K562 (cell line): ENCODE measurements around the gene ARHGAP35. TPM values are rescaled to one million over a fixed set of nuclear protein-coding genes. Genes with fewer than 3 reads are reported as not detected.
A peak's percentile ranks its signal among the peaks of the same experiment; 100 is the strongest.

Experiments used
- ADNP ChIP-seq: fragments of 200-800 bp; sonication (Bioruptor generic); IDR thresholded peaks from 2 replicates; pipeline ENCODE4 v1.6.1; 2016; ENCODE audit warnings: missing genetic modification characterization, missing compliant biosample characterization
- ATF1 ChIP-seq, 2 experiments: fragments of 450-650 bp in 1 of 2; IDR thresholded peaks; 2 replicates each; pipeline ENCODE4 v1.6.1; 2016; ENCODE audit warnings: missing compliant biosample characterization in 1 of 2, missing genetic modification characterization in 1 of 2
- CBFA2T3 ChIP-seq: fragments of 450-650 bp; IDR thresholded peaks from 2 replicates; pipeline ENCODE4 v1.6.1; 2017
- CREBBP ChIP-seq: IDR thresholded peaks from one replicate; pipeline ENCODE4 v1.6.1; 2012; ENCODE audit warnings: low read depth, mild to moderate bottlenecking, control low read depth, inconsistent platforms, low read length
- EHMT2 ChIP-seq: fragments of 450-650 bp; IDR thresholded peaks from 2 replicates; pipeline ENCODE4 v1.6.1; 2018; ENCODE audit warnings: antibody characterized with exemption
- FIP1L1 ChIP-seq: fragments of 200-400 bp; formaldehyde crosslinking; IDR thresholded peaks from 2 replicates; pipeline ENCODE4 v1.6.1; 2018; ENCODE audit warnings: mild to moderate bottlenecking, low read depth, low read length; ENCODE audit not compliant: poor library complexity, severe bottlenecking
- GATAD2A ChIP-seq: fragments of 450-650 bp; IDR thresholded peaks from 2 replicates; pipeline ENCODE4 v1.6.1; 2017
- HMG20A ChIP-seq: fragments of 450-650 bp; formaldehyde crosslinking; conservative IDR thresholded peaks from 2 replicates; pipeline ENCODE4 v1.4.0; 2020; ENCODE audit warnings: mild to moderate bottlenecking, mixed read lengths
- KAT8 ChIP-seq: fragments of 450-650 bp; IDR thresholded peaks from 2 replicates; pipeline ENCODE4 v1.6.1; 2016; ENCODE audit warnings: low read depth, mild to moderate bottlenecking
- MCM3 ChIP-seq: fragments of 450-650 bp; IDR thresholded peaks from 2 replicates; pipeline ENCODE4 v1.6.1; 2016
- MECOM ChIP-seq: fragments of 250-450 bp; sonication (Bioruptor Pico); IDR thresholded peaks from 2 replicates; pipeline ENCODE4 v1.8.0; 2022; ENCODE audit warnings: inconsistent platforms
- NFE2 ChIP-seq: IDR thresholded peaks from 2 replicates; pipeline ENCODE4 v1.6.1; 2014; ENCODE audit warnings: antibody characterized with exemption, low read depth
- POLR2A ChIP-seq: fragments of 450-650 bp; conservative IDR thresholded peaks from 2 replicates; pipeline ENCODE4 v1.6.1; 2016
- RHOXF2B ChIP-seq: fragments of 250-450 bp; sonication (Bioruptor Pico); conservative IDR thresholded peaks from 2 replicates; pipeline ENCODE4 v1.5.1; 2021
- TBP ChIP-seq: optimal IDR thresholded peaks from 2 replicates; pipeline ENCODE3; 2011; ENCODE audit warnings: low read depth, low read length, improper control_type of control experiment
- ZEB2 ChIP-seq: fragments of 450-650 bp; IDR thresholded peaks from 2 replicates; pipeline ENCODE4 v1.6.1; 2016
- ZFX ChIP-seq: sonication (generic); formaldehyde crosslinking; IDR thresholded peaks from 2 replicates; pipeline ENCODE4 v1.8.0; 2022; ENCODE audit warnings: mild to moderate bottlenecking, missing genetic modification reagents, moderate library complexity
- ZSCAN29 ChIP-seq: fragments of 450-650 bp; IDR thresholded peaks from 2 replicates; pipeline ENCODE4 v1.6.1; 2017
- polyA plus RNA-seq, 8 experiments: library from polyadenylated mRNA; depleted of rRNA in 4 of 8; stranded (reverse) in 5 of 8; unstranded in 3 of 8; fragments of >200 nt; fragmentation: Nextera tagmentation in 2 of 8; fragmentation: Illumina TruSeq in 1 of 8; extraction: Ambion mirVana in 2 of 8; extraction: Trizol in 1 of 8; gene quantifications; 2 replicates each; pipeline versions ENCODE4 v1.2.1 to v1.2.3, GENCODE V29; 2011 to 2014; ENCODE audit warnings: inconsistent platforms in 1 of 8, missing spikeins in 1 of 8
- total RNA-seq, 7 experiments: library from RNA; depleted of rRNA in 6 of 7; stranded (reverse); fragments of >200 nt in 6 of 7; fragmentation: Illumina TruSeq in 2 of 7; extraction: Trizol in 2 of 7; gene quantifications; 2 replicates each; pipeline versions ENCODE4 v1.2.1 to v1.2.3, GENCODE V29; 2011 to 2021; ENCODE audit warnings: low replicate concordance in 1 of 7
- TF ChIP-seq, protein P1 (sequence below): fragments of 250-450 bp; sonication (Bioruptor Pico); IDR thresholded peaks from 2 replicates; pipeline ENCODE4 v1.4.0; 2020; ENCODE audit warnings: mild to moderate bottlenecking, moderate library complexity
- TF ChIP-seq, protein P2 (sequence below): sonication (generic); formaldehyde crosslinking; IDR thresholded peaks from 2 replicates; pipeline ENCODE4 v1.9.0; 2022; ENCODE audit warnings: mild to moderate bottlenecking, missing genetic modification reagents
- TF ChIP-seq, protein P3 (sequence below): fragments of 450-650 bp; formaldehyde crosslinking; IDR thresholded peaks from 2 replicates; pipeline ENCODE4 v1.4.0; 2022; ENCODE audit warnings: missing genetic modification characterization
- TF ChIP-seq, protein P4 (sequence below): sonication (generic); formaldehyde crosslinking; IDR thresholded peaks from 2 replicates; pipeline ENCODE4 v1.8.0; 2023; ENCODE audit warnings: mild to moderate bottlenecking, missing genetic modification reagents
- TF ChIP-seq, protein P5 (sequence below): fragments of 450-650 bp; IDR thresholded peaks from 2 replicates; pipeline ENCODE4 v1.7.1; 2018; ENCODE audit warnings: mild to moderate bottlenecking, low read depth; ENCODE audit not compliant: partially characterized antibody

The ARHGAP35 gene
- total and polyA plus RNA-seq, 9 of the 15 experiments (the other 6 are each of a cell fraction or from before 2014, with no cell fraction given): 0.27 to 26.4 (median 10.2) TPM

DNA sequence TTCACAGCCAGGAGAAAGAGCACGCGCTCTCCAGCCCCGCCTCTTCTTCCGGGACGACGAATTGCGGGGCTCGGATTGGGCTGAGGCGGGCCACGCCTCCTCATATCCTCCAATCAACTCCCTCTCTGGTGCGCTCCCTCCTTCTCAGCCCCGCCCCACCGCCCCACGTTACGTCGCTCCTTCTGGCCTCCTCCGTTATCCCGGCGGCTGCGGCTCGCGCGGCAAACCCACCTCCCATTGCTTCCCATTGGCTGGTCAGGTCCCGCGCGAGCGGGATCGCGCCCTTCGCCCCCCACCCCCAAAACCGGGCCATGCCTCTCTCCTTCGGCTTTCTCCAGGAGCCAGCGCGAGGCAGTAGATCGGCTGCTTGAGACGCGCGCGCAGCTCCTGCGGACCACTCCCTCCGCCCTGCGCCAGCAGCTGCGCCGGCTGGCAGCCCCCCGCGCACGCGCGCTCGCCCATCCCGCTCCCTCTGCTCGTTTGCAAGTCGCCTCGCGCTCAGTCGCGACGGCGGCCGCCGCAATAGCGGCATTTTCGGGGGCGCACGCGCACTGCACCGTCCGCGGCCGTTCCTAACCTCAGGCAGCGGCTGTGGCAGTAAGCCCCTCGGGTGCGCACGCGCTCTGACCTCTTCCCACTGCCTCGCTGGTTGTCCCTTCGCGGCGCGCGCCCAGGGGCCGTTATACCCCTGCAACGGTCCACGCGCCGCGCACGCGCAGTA is 512 bp upstream of the ARHGAP35 start (continued):
- TF ChIP-seq, protein P1, sequence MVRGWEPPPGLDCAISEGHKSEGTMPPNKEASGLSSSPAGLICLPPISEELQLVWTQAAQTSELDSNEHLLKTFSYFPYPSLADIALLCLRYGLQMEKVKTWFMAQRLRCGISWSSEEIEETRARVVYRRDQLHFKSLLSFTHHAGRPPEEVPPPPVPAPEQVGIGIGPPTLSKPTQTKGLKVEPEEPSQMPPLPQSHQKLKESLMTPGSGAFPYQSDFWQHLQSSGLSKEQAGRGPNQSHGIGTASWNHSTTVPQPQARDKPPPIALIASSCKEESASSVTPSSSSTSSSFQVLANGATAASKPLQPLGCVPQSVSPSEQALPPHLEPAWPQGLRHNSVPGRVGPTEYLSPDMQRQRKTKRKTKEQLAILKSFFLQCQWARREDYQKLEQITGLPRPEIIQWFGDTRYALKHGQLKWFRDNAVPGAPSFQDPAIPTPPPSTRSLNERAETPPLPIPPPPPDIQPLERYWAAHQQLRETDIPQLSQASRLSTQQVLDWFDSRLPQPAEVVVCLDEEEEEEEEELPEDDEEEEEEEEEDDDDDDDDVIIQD (CRISPR knock-in tag): 0 out of 2 replicates have a peak, but pooled peaks have one; percentile 46
- TF ChIP-seq MCM3 (no peak), ZEB2 (no peak), ADNP (tag) (no peak), ZFX (CRISPR knock-in tag) (peak; percentile 86), FIP1L1 (peak; percentile 94), CBFA2T3 (peak; percentile 11; the same call in 1 of the 2 replicates), MECOM (CRISPR knock-in tag) (no peak), NFE2 (no peak), GATAD2A (no peak), RHOXF2B (CRISPR knock-in tag) (no peak), KAT8 (no peak), ATF1 (CRISPR knock-in tag; IDR thresholded peaks at IDR 0.05) (no peak), ATF1 (tag; IDR thresholded peaks at IDR 0.05) (peak; percentile 85), POLR2A (peak; percentile 95), CREBBP (no peak), ZSCAN29 (no peak), TBP (peak; percentile 82), EHMT2 (no peak), HMG20A (CRISPR knock-in tag) (no peak)
- TF ChIP-seq, protein P2, sequence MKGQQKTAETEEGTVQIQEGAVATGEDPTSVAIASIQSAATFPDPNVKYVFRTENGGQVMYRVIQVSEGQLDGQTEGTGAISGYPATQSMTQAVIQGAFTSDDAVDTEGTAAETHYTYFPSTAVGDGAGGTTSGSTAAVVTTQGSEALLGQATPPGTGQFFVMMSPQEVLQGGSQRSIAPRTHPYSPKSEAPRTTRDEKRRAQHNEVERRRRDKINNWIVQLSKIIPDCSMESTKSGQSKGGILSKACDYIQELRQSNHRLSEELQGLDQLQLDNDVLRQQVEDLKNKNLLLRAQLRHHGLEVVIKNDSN (CRISPR knock-in tag): peak; percentile 74
- TF ChIP-seq, protein P3, sequence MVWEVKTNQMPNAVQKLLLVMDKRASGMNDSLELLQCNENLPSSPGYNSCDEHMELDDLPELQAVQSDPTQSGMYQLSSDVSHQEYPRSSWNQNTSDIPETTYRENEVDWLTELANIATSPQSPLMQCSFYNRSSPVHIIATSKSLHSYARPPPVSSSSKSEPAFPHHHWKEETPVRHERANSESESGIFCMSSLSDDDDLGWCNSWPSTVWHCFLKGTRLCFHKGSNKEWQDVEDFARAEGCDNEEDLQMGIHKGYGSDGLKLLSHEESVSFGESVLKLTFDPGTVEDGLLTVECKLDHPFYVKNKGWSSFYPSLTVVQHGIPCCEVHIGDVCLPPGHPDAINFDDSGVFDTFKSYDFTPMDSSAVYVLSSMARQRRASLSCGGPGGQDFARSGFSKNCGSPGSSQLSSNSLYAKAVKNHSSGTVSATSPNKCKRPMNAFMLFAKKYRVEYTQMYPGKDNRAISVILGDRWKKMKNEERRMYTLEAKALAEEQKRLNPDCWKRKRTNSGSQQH: no peak
- TF ChIP-seq, protein P4, sequence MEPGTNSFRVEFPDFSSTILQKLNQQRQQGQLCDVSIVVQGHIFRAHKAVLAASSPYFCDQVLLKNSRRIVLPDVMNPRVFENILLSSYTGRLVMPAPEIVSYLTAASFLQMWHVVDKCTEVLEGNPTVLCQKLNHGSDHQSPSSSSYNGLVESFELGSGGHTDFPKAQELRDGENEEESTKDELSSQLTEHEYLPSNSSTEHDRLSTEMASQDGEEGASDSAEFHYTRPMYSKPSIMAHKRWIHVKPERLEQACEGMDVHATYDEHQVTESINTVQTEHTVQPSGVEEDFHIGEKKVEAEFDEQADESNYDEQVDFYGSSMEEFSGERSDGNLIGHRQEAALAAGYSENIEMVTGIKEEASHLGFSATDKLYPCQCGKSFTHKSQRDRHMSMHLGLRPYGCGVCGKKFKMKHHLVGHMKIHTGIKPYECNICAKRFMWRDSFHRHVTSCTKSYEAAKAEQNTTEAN (CRISPR knock-in tag): 0 out of 2 replicates have a peak, but pooled peaks have one; percentile 62
- TF ChIP-seq, protein P5, sequence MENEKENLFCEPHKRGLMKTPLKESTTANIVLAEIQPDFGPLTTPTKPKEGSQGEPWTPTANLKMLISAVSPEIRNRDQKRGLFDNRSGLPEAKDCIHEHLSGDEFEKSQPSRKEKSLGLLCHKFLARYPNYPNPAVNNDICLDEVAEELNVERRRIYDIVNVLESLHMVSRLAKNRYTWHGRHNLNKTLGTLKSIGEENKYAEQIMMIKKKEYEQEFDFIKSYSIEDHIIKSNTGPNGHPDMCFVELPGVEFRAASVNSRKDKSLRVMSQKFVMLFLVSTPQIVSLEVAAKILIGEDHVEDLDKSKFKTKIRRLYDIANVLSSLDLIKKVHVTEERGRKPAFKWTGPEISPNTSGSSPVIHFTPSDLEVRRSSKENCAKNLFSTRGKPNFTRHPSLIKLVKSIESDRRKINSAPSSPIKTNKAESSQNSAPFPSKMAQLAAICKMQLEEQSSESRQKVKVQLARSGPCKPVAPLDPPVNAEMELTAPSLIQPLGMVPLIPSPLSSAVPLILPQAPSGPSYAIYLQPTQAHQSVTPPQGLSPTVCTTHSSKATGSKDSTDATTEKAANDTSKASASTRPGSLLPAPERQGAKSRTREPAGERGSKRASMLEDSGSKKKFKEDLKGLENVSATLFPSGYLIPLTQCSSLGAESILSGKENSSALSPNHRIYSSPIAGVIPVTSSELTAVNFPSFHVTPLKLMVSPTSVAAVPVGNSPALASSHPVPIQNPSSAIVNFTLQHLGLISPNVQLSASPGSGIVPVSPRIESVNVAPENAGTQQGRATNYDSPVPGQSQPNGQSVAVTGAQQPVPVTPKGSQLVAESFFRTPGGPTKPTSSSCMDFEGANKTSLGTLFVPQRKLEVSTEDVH: peak; percentile 73
